ENCODE measurements around the gene ETS1.

Gene ETS1

DNA sequence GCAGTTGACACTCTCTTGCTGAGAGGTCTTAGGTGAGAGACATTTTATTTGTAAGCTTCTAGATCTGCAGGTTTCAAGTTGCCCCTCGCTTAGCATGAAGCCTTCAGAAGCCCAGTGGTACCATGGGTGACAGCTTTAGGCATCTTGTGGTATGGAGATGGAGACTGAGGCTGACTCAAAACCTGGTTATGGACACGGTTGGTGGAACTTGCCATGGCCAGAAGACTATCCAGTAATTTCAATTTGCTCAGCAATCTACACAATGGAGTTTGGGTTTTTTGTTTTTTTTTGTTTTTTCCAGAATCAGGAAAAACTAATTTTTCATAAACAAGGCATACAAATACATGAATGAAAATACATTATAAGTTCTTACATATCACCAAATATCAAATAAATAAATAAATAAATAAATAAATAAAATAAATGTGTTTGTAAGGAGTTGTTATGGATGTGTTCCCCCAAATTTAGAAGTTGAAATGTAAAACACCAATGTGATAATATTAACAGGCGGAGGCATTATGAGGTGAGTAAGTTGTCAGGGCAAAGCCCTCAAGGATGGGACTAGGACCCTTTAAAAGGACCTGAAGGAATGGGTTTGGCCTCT, 22.6 kb downstream of the ETS1 start:
- no peak for DNase-seq

DNA sequence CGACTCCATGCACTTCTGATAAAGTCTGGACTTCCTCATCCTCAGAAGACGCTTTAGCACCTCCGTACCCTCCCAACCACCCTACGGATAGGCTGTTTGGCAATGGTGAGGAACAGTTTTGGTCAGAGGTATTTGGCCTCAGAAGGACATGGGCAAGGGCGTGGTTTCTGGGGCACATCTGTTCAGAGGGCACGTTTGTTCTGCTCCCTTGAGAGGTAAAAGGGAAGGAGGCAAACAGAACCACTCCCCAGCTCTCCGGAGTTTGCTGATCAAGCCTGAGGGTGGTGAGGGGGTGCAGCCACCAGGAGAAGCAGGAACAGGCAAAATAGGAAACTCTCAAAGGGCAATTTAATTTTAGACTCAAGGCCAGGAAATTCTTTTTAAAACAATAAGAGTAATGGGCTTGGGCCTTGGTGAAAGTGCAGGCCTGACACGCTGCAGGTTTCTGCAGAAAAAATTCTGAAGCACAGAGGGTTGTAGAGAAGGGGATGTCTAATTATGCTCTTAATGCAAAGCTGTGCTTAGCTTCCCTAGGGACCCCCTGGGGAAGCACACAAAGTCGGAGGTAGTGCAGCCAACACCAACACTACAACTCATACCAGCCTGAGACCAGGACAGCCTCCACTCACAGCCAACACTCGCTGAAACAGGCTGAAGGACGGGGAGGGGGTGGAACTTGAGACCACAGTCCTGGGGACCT, 23.3 kb downstream of the ETS1 start:
- DNase-seq, result no peak

DNA sequence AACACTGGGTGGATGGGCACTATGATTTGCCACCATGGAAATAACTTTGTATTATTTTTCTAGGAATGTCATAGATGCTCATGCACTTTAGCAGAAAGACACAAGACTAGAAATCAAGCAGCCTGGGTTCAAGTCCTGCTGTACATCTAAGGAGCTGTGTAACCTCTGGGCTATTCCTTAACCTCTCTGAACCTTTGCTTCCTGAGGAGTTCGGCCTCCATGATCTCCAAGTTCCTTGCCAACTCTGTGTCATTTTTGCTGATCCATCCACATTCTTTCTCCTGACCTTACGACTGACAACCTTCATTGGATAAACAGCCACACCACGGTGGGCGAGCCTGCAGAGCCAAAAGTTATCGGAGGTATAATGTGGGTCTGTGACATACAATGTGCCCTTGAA, 24.1 kb downstream of the ETS1 start:
- DNase-seq, result no peak

DNA sequence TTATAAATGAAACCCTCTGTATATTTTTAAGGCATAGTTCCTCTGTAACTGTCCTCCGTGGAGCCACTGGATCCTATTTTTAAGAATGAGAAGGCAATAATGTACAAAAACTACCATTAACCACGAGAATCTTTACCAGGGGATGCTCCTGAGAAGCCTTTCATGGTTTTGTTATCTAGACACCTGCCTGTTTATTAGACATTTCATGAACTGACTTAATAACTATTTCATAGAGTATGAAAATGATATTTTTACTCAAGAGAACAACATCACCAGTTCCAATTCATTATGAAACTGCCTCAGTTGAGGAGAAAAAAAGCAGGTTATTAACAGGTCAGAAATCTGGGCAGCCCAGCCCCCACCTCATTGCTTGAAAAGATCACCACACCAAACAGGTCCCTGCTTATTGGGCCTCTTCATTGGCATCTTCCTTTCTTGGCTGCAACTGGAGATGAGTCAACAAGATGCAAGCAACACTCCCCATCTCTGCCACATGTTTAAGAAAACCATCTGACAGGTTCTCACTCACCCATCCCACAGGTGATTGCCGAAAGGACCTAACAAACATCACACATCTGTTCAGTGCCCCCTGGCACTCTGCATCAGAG, 27.8 kb downstream of the ETS1 start:
- DNase-seq, result no peak

DNA sequence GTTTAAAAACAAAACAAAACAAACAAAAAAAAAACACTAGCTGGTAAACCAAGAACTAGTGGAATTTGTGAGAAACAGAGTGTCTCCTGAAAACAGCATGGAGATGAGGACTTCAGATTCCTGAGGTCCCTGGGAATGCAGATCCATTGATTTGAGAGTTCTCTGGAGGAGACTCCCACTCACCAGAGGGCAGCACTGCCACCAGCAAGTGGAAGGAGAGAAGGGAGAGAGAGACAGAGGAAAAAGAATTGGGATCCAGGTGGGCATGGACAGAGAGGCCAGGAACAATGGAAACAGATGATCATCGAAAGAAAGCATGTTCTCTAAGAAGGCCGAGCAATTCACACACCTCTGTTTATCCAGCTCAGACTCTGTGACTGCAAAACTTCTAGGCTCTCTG, 31.8 kb downstream of the ETS1 start:
- no peak for DNase-seq

DNA sequence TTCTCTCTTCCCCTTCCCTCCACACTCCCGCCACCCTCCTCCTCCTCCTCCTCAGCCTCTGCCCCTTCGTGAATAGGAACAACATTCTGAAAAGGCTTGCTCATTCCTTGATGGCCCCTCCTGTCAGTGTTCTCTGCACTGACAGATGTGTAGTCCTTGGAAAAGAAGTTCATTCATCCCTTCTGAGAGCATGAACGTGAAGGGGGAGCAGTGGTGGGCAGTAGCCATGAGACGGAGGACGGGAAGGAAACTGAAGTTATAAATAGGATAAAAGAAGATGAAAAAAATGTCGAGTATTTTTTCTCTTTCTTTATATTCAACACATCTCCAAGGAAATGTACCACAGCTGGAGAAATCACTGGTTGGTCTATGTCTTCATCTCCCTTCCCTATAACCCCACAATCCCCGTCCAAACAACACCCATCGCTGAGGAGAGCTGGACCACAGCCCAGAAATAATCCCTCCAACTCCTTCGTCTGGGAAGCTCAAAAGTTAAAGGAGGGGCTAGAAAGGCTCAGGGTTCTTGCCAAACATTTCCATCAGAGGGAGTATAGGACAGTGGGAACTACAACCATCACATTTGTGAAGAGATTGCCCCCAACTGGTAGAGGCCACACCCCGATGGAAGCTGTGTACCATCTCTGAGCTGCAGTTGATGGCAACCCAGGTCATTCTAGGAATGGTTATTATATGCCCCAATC, 33.5 kb downstream of the ETS1 start:
- no peak for DNase-seq

DNA sequence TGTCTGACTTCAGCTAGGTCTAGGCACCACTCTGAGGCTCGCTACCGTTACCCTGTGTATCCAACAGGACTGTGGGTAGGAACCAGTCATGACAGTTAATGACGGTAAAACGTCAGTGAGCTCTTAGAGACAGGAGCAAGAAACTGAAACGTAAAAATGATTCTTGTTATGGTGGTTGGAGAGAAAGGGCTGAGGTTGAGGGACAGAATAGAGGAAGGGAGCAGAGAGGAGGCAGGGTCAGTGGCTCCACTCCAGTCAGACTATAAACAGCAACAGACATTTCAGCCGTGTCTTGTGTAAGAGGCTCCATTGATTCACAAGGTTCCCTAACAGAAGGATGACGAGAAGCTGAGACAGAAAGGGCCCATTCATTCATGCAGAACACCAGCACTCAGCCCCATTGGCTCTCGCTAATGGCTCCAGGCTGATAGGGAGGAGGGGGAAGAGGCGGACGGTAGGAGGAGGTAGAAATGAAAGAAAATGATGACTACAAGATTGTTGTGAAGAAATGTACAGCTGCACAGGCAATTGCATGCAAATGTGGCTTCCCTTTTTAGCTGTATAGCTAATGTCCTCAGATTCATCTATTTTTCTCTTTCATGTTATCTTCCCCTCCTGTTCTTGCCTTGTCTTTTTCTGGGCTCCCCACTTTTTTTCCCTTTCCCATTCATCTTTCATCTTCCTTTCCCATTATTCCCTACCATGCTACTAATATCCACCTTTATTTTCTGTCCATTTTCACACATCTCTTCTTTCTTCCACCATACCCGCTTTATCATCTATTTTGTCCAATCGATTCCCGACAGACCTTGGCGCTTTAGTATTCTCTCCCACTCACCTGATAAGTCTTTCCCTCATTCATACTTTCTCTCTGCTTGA, 34.3 kb downstream of the ETS1 start:
- DNase-seq, result peak; percentile 43

DNA sequence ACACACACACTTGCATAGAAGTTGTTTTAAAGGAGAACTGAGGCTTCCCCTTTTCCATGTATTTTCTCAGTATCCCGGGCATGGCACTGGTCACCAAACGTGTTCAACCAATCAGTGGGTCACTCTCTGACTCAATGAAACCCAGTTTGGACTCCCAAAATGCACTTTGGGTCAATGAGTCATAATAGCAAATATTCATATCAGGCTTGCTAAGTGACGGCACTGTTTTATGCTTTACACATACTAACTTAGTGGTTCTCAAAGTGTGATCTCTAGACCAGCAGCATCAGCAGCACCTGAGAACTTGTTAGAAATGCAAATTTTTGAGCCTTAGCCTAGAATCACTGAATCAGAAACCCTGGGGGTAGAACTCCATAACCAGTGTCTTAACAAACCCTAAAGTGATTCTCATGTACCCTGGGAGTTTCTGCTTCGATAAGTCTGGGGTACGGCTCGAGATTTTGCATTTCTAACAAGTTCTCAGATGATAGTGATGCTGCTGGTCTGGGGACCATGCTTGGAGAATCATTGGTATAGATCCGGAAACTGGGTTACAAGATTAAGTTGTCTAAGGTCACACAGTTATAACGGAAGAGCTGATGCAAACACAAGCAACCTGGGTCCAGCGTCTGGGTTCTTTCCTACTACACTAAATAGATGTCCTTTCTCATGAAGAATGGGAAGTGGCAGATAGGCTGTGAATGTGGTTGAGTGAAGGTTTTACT, 35.6 kb downstream of the ETS1 start:
- DNase-seq, result peak; percentile 65

DNA sequence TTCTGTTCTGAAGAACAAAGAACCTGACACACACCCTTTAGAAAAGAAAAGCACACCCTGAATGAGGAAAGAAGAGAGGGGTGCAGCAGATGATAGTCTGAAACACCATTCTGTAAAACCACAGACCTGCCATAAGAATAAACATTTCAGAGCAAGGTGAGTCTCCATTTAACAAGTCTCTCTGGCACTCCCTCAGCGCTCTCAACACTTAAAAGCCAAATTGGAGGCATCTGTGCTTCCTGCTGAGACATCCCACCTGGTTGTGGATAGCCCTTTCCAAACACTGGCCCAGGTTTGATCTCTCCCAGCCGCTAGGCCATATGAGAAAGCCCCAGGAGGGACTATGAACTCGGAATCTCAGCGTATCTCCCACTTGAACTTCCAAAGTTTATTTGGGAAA, 36.3 kb downstream of the ETS1 start:
- peak; percentile 30 for DNase-seq

DNA sequence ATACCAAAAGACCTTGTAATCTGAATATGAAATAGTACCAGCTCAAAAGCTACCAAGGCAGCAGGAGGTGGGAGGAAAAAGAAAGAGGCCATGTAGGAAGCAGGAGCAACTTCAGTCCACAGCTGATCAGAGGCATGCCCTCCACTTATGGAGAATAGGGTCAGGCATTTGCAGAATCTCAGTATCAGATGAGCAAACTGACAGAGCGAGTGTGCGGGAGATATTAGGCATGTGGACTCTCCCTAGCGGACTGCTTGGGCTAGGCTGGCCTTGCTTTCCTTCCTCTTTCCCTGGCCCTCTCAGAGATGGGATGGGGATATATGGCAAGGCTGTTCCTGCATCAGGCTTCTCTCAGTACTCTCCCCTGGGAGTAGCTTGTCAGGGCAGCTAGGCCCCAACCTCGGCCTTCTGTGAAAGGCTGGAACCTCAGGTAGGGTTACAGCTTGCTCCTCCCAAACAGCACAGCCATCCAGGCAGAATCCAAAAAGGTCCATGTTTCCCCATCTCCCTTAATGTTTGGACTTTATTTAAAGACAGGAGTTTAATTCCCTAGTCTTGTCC, 37.0 kb downstream of the ETS1 start:
- no peak for DNase-seq

DNA sequence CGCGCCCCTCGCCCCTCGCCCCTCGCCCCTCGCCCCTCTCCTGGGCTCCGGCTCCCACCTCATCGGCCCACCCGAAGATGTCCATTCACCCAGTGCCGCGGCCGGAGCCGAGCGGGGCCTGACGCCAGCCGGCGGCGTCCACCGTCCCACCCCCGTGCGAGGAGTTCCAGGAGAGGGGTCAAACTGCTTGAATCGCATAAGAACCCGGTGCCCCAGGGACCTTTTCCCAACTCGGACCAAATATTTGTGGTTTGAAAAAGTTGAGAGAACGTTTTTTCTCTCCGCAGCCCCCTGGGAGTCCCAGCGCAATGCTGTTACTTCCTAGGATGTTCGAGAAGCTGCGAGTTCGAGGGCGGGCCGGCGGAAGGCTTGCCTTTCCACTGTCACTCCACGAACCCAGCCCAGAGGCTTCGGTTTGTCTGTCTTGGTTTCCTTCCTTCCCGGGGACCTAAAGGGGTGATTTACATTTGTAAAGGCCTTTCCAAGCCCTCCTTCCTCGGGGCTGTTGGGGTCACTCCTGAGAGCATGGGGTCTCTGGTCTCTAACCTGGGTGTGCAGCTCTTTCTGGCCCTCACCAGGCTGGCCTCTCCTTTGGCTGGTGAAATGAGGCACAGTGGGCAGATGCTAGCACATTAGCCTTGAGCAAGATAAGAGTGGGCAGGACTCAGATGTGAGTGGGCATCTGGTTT, 38.0 kb downstream of the ETS1 start:
- no peak for DNase-seq

DNA sequence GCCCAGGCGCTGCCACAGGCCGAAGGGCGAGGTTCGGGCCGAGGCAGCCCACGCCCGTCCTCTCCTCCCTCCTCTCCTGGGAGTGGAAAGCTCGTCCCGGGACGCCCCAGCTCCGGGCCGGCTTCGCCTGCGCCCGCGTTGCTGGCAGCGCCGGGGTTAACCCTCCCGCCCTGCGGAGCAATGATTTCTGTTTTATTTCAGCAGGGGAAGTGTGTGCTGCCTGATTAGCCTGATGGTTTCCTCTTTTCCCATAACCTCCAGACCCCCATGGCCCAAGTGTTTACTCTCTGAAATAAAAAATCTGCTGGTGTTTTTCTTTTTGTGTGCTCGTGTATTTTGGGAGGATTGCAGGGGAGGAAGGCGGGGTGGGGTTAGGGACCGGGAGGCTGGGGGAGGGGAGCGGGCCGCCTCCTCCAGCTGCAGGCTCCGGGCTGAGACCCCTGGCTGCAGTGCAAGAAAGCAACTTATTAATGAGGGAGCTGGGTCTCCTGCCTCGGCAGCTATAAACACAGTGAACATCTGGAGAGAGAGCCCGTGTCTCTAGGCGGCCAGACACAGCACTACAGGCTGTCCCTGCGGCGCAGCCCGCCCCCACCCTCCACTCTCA, 38.6 kb downstream of the ETS1 start:
- no peak for DNase-seq

DNA sequence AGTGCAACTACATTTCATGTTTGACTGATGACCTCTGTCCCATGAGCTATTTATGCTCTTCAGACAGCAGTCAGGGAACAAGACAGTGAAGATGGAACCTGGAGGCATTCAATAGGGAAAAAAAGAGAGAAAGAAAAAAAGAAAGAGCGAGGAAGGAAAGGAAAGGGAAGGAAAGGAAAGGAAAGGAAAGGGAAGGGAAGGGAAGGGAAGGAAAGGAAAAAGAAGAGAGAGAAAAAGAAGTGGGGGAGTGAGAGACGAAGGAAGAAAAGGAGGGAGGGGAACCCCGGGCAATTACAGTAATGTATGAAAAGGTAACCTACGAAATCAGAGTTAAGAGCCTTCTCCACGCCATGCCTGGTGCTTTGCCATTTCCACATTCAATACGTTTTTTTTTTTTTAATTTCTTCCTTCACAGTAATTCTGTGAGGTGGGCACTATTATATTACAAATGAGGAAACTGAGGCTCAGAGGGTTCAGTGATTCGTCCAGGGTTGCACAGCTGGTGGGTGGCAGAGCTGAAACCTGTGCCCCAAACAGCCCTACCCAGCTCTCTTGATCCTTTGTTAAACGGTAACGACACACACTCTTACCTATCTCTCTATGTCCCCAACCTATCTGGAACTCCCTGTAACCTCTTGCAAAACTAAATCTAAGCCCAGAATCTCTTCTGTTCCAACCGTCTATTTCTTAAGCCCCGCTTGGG, 39.3 kb downstream of the ETS1 start:
- no peak for DNase-seq

DNA sequence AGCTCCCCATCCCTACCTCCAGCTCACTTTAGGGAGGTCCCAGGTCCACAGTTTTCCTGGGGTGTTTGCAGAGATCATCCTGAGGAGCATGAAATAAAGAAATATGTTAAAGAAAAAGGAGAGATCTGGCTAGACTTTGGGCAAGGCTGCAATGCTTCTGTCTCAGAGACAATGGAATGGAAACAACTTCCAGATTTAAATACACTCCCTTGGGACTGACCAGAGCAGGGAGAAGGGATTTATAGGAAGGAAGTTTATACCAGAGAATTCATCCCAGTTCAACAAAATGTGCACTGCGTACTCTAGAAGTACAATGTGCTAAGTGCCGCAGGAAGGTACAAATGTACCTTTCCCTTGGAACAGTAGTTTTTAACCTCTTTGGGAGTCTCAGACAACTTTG, 40.4 kb downstream of the ETS1 start:
- DNase-seq, result no peak

DNA sequence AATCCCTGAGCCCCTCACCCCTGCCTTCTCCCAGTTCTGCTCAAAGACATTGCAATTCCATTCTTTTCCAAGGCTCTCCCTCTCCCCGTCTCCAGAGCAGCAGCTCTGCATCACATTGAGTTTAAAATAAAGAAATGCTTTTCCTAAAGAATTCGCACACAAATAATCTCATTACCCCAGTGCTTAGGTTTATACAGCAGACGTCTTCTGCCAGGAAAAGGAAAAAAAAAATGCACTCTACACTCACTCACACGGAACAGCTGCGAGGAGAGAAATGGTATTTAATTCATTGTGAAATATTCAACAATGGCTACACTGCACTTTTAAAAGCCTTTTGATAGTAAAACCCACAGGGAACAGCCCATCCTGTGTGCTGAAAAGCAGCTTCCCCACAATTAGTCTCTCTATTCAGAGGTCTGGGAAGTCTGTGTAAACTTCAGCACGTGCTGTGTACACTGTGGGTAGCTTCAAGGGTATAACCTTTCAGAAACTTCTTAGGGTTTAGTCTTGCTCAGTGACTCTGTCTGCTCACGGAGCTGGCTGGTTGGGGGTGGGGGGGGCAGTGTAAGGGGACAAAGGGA, 42.8 kb downstream of the ETS1 start:
- no peak for DNase-seq

DNA sequence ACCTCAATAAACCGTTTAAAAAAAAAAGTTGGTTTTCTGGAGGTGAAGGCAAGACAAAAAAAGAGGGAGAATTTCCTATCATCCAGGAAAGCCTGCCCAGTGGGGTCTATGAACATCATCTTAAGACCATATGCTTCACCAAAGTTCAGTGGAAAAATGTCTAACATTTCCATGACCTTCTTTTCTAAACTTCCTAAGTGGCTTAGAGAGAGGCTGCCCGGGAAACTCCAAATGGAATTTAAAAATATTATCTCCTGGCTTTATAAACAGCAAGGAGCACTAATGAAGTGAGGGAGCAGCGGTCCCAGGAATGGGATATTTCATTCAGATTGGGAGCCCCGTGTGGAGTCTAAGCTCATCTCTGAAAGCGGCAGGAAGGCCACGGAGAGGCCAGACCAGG, 46.9 kb downstream of the ETS1 start:
- no peak for DNase-seq

DNA sequence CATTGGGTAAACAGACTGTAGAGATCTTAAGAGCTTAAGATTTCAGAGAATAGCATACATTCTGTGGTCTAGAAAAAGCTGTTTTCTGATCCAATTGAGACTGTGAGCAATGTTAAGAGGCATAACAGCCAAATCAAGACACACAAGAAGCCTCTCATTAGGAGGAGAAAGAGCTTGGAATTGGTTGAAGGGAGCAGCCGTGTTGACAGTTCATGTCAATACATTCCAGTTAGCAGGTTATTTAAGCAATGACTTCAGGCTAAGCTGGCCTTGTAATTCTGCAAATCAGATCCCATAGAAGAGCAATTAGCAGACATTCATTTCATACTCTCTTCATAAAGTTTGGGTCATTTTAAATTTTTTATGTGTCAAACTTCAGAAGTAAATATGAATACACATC, 50.9 kb downstream of the ETS1 start:
- no peak for DNase-seq

DNA sequence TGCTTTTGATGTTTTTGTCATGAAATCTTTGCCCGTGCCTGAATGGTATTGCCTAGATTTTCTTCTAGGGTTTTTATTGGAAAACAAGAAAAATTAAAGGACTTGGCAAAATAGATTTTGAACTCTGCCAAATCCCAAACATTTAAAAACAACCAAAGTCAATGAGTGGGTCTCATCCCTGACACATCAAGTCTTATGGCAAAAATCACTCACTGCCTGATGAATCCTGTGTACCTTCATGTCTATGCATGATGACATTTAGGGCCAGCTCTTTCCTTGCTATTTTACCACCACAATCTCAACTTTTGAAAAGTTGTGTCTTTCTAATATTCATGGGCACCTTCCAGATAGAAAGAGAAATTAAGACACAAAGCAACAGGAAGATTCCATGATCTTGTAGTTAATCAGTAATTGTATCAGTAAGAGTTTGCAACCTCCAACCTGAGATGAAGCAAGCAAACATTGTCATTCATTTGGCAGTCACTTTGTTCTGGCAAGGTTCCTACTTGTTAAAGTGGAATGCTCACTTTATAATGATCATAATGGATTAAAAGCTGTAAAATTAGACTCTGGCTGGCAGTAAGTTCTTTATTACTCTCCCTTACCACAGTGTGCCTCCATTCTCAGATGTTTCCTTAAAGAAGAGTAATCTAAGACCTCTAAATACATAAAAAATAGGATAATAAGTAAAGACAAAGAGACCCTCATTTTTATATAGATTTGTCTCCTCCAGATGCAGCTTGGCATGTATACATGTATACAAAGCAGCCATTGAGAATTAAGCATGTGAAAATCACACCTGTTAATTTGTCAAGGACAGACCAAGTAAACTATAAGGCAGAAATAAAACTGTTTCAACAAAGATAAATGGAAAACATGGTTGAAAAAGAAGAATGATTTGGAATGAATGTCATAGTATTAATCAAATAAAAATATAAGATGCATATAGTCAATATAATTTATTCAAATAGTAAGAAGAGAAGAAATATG, 51.6 kb downstream of the ETS1 start:
- no peak for DNase-seq

DNA sequence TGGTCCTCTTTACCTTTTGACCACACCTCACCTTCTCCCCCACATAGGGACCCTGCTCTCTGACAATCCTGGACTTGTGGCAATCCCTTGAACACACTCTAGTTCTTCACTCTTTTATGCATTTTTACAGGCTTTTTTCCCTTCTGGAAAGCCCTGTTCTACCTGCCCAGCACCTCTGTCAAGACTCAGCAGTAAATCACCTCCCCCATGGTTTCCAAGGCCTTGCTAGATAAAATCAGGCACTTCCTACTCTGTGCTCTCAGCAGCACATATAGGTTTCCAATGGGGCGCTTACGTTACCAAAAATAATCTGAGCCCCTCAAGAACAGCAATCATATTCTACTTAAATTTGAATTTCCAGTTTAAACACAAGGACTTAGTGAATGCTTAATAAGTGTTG, 53.9 kb downstream of the ETS1 start:
- no peak for DNase-seq
